BJ (cell line): Measurements from ENCODE around the gene MCU. TPM values are rescaled to one million over a fixed set of nuclear protein-coding genes. Genes with fewer than 3 reads are reported as not detected.

Experiments
- CTCF ChIA-PET: fragments of 350-600 bp; formaldehyde crosslinking; extraction: SDS; loops from one replicate; lab custom pipeline; 2021; ENCODE audit warnings: antibody characterized with exemption, inconsistent platforms; lab: Yijun Ruan, JAX
- POLR2A ChIA-PET: fragments of 300-600 bp; sonication (Branson Sonifier 250); formaldehyde crosslinking; extraction: SDS; loops from one replicate; lab custom pipeline; 2021; ENCODE audit warnings: antibody characterized with exemption; lab: Charles Lee
- DNase-seq: peaks from one replicate; pipeline ENCODE4 v3.0.0-alpha.2; 2011; ENCODE audit warnings: low read depth
- H3K27me3 ChIP-seq: 2 replicates; pipeline ENCODE4 v1.6.0; 2011; ENCODE audit warnings: low read length; ENCODE audit not compliant: control insufficient read depth, insufficient read depth
- H3K36me3 ChIP-seq: 2 replicates; pipeline ENCODE4 v1.5.1; 2011; ENCODE audit warnings: low read length; ENCODE audit not compliant: control insufficient read depth, insufficient read depth
- H3K4me3 ChIP-seq: 2 replicates; pipeline ENCODE4 v1.5.1; 2011; ENCODE audit warnings: low read depth, mild to moderate bottlenecking, control low read depth, low read length
- CTCF ChIP-seq: IDR thresholded peaks from 2 replicates; pipeline ENCODE4 v1.5.1; 2011; ENCODE audit warnings: low read depth, mild to moderate bottlenecking, control low read depth, inconsistent platforms, low read length, moderate library complexity; ENCODE audit not compliant: insufficient read depth
- polyA plus RNA-seq: library from polyadenylated mRNA; depleted of rRNA; stranded (reverse); fragments of >200 nt; gene quantifications from 2 replicates; pipeline ENCODE4 v1.2.3, GENCODE V29; 2011

The MCU gene
- polyA plus RNA-seq, 1 experiment: 78.7 TPM

DNA sequence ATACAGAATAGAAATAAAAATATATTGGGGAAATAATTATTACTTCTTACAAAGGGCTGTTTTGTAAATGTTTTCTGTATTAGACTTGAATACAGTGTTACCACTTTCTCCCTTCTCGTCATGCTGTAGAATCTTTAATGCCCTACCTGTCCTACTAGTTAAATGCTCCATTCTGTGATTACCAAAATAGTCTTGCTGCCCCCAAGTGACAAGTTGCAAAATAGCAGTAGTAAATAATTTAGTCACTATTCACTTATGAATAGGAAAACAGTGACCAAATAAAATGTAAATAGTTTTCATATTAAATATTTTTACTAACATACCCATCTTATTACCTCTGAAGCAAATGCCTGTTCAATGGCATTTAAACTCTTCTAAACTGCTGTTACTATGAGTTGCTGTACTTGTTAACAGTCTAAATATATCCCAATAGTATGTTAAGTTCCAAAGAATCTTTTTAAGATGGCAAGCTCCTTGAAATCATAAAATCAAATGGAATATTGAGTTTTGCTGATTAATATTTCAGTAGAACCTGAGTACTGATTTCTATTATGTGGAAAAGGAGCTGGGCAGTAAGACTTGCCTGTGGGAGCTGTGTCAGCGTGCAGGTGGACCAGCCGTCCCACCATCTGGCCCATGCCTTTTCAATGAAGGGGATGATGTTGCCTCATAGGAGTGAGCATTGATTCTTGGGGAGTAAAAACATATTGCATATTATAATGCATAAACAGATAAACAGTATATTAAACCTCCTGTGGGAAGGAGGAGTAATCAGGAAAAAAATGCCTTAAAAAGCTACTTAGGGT is 183.5 kb downstream of the MCU start:
- Histone ChIP-seq H3K27me3 (no peaks in the 10 kb centered on the region), H3K4me3 (no peak overlapping the region), H3K36me3 (peaks cover 1% of the 10 kb centered on the region; the same call in 1 of the 2 replicates)
- POLR2A ChIA-PET: no interaction called here
- CTCF ChIA-PET: interaction anchor here (1.1 to 1.5 kb wide), 2 partner anchors 186 to 510 kb away, joined by 3 to 10 read pairs; no protein-coding TSS in a partner anchor
- peak; percentile 54 for TF ChIP-seq CTCF
- DNase-seq: no peak

DNA sequence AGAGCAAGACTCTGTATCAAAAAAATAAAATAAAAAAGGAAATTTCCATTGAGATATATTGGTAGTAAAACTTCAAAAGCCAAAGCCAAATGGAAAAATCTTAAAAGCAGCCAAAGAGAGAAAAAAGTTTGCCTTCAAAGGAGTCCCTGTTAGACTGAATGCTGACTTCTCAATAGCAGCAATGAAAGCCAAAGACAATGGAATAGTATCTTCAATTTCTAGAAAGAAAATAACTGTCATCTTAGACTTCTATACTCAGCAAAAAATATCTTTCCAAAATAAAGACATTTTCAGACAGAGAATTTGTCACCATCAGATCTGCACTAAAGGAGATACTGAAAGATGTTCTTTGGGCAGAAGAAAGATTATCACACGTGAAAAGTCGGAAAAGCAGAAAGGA is 187.3 kb downstream of the MCU start:
- no peak for TF ChIP-seq CTCF
- Histone ChIP-seq H3K36me3 (0 out of 2 replicates have a peak, but pooled peaks cover 1% of the 10 kb centered on the region), H3K27me3 (no peaks in the 10 kb centered on the region), H3K4me3 (no peak overlapping the region)
- DNase-seq: no peak
- POLR2A ChIA-PET: no interaction called here
- CTCF ChIA-PET: no interaction called here

GRCh38 chr10:72881291-72881690 is 189.3 kb downstream of the MCU start:
- ChIA-PET CTCF (no interaction called here), POLR2A (no interaction called here)
- Histone ChIP-seq H3K36me3 (0 out of 2 replicates have a peak, but pooled peaks cover 1% of the 10 kb centered on the region), H3K4me3 (no peak overlapping the region), H3K27me3 (no peaks in the 10 kb centered on the region)
- no peak for DNase-seq
- TF ChIP-seq CTCF: no peak

DNA sequence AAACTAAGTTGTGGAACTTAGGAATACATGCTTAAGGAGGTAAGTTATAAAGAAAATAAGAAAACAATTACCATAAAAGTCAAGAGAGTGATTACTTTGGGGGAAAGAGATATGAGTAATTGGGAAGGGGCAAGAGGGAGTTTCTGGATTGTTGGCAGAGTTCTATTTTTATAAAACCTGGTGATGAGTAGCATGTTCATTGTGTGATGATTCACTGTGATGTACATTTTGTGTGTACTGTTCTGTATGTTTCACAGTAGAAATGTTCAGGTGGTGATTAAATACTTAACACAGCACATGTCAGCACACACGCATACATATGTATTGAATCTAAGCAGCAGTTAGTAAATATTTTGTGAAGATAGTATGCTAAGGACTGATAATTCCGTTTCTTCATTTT is 191.9 kb downstream of the MCU start:
- ChIA-PET POLR2A (no interaction called here), CTCF (no interaction called here)
- Histone ChIP-seq H3K4me3 (no peak overlapping the region), H3K36me3 (no peaks in the 10 kb centered on the region), H3K27me3 (no peaks in the 10 kb centered on the region)
- no peak for TF ChIP-seq CTCF
- DNase-seq: no peak

- H3K27me3 ChIP-seq: no peaks in the 10 kb centered on the region
- H3K36me3 ChIP-seq: no peaks in the 10 kb centered on the region
- no peak for DNase-seq
- CTCF ChIA-PET: no interaction called here
- no peak for TF ChIP-seq CTCF
- POLR2A ChIA-PET: no interaction called here
- no peak overlapping the region for H3K4me3 ChIP-seq
Observed at GRCh38 chr10:72885953-72886352, 194.0 kb downstream of the MCU start.
